Upper lobe of left lung (tissue), 6 donors: ENCODE data around the gene ASCC2. TPM values are rescaled to one million over a fixed set of nuclear protein-coding genes. Genes with fewer than 3 reads are reported as not detected.

Source experiments
- ATAC-seq, 2 donors: fragments of 200-7000 bp; cut with Tn5 transposase; one replicate each; pipeline ENCODE4 v1.9.1; 2022; ENCODE audit warnings: mild to moderate bottlenecking in 2 of 2, moderate library complexity in 2 of 2; ENCODE audit not compliant: low FRiP score in 2 of 2
- DNase-seq, 2 donors: peaks; one replicate each; pipeline ENCODE4 v3.0.0-alpha.2; 2019 to 2020
- H3K27ac ChIP-seq, 4 donors: fragments of 200-600 bp; sonication (generic); one replicate each; pipeline ENCODE4 v1.5.1; 2016 to 2019
- H3K27me3 ChIP-seq, 4 donors: fragments of 200-600 bp; sonication (generic); one replicate each; pipeline ENCODE4 v1.5.1; 2017 to 2019
- H3K36me3 ChIP-seq, 4 donors: fragments of 200-600 bp; sonication (generic); one replicate each; pipeline ENCODE4 v1.5.1; 2016 to 2019
- H3K4me1 ChIP-seq, 4 donors: fragments of 200-600 bp; sonication (generic); one replicate each; pipeline ENCODE4 v1.5.1; 2018 to 2019
- H3K4me3 ChIP-seq, 4 donors: fragments of 200-600 bp; sonication (generic); one replicate each; pipeline ENCODE4 v1.5.1; 2017 to 2019; ENCODE audit warnings: mild to moderate bottlenecking in 2 of 4, moderate library complexity in 1 of 4
- H3K9me3 ChIP-seq, 4 donors: fragments of 200-600 bp; sonication (generic); one replicate each; pipeline ENCODE4 v1.5.1; 2018 to 2019
- CTCF ChIP-seq, 6 experiments: fragments of 450-650 bp in 4 of 6; fragments of 200-600 bp in 2 of 6; sonication (generic) in 2 of 6; IDR thresholded peaks; one replicate each; pipeline ENCODE4 v1.5.1; 2016 to 2019; ENCODE audit warnings: antibody characterized with exemption in 6 of 6
- EP300 ChIP-seq, 4 donors: sonication (generic); formaldehyde crosslinking; IDR thresholded peaks; one replicate each; pipeline ENCODE4 v1.5.1; 2017; ENCODE audit warnings: antibody characterized with exemption in 4 of 4, control low read depth in 2 of 4
- POLR2A ChIP-seq, 4 donors: fragments of 450-650 bp; IDR thresholded peaks; one replicate each; pipeline ENCODE4 v1.5.1; 2016 to 2017; ENCODE audit warnings: antibody characterized with exemption in 4 of 4, mild to moderate bottlenecking in 2 of 4
- POLR2AphosphoS5 ChIP-seq, 2 donors: sonication (generic); formaldehyde crosslinking; IDR thresholded peaks; one replicate each; pipeline ENCODE4 v1.5.1; 2017; ENCODE audit warnings: antibody characterized with exemption in 2 of 2
- WGBS, 2 donors: methylation state at CpG; one replicate each; pipeline ENCODE4 v1.1.5; 2017 to 2018; 5-methylcytosine and 5-hydroxymethylcytosine counted together
- total RNA-seq, 6 donors: library from RNA; depleted of rRNA in 4 of 6; stranded (reverse); fragments of >200 nt in 4 of 6; gene quantifications; one replicate each; pipeline versions ENCODE4 v1.1.0 to v1.2.1, GENCODE V29; 2016 to 2021
- donor health status: DM: no; HTN: no; CAD: no; lungs with moderate emphysema.
- donor health status: DM: no; HTN: yes; CAD: no; lungs with severe emphysema.

The ASCC2 gene
- total RNA-seq, 6 donors from 2014 or later, result 42.3 to 129 (median 64.3) TPM

DNA sequence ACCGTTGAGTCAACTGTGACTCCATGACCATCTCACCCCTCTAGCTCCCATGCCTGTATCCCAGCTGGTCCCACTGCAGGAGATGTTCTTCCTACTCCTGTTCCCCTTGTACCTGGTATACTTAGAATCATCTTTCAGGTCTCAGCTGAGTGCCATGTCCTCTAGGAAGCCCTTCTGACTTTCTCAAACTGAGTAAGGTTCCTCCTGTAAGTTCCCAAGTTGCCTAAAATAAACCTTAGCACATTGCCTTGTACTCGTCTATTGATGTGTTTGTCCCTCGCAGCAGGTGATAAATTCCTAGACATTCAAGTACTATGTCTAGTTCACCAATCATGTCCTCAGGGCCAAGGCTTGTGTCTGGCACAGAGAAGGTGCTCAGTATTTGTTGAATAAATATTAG is 18.4 kb upstream of the ASCC2 start:
- WGBS, 2 donors, result 69 to 76% methylated on average over 3 of the region's 3 CpGs
- no peak for TF ChIP-seq POLR2AphosphoS5 (IDR thresholded peaks at IDR 0.05)
- TF ChIP-seq CTCF (IDR thresholded peaks at IDR 0.05), result no peak
- TF ChIP-seq POLR2A (IDR thresholded peaks at IDR 0.05), result no peak
- no peak for TF ChIP-seq EP300 (IDR thresholded peaks at IDR 0.05)
- no peak for ATAC-seq

DNA sequence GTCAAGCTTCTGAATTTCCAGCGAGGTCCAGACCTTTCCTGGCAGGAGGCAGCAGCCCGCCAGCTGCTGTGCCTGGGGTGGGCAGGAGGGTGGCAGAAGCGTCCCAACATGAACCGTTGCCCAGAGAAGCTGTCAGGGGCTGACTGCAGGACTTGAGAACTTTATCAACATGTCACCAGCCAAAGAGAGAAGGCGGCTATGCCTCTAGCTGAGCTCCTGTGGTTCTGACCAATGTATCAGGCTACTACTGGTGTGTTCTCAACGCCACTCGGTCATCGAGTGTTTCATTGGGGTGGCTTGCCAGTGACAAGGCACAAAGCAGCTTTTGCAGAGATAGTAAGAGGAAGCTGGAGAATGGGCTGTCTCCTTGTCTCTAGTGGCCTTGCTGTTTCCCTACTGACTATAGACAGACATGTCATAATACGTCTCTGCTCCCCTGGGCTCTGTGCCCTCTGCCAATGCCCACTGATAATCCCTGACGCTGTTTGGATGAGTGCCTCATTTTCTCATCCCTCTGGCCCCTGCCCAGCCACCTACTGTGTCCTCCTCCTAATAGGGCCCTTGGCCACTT is 17.6 kb upstream of the ASCC2 start:
- WGBS, 2 donors, result 63 to 72% methylated on average over 9 to 10 of the region's 10 CpGs
- ATAC-seq (peak in 1 of 2 donors; percentile 45), DNase-seq (peak; percentile 36 to 43)
- Histone ChIP-seq H3K4me1 (no peaks in the 10 kb centered on the region), H3K9me3 (no peaks in the 10 kb centered on the region), H3K27me3 (no peaks in the 10 kb centered on the region), H3K27ac (peak overlapping the region in 1 of 4 donors; percentile 44), H3K36me3 (no peaks in the 10 kb centered on the region), H3K4me3 (no peak overlapping the region)
- peak in 1 of 6 experiments; percentile 7 for TF ChIP-seq CTCF (IDR thresholded peaks at IDR 0.05)
- TF ChIP-seq EP300 (IDR thresholded peaks at IDR 0.05), result no peak
- no peak for TF ChIP-seq POLR2AphosphoS5 (IDR thresholded peaks at IDR 0.05)
- TF ChIP-seq POLR2A (IDR thresholded peaks at IDR 0.05), result no peak

More for the DNA sequence above, 18.4 kb upstream of the ASCC2 start:
- no peaks in the 10 kb centered on the region for H3K4me1 ChIP-seq
- H3K36me3 ChIP-seq, result no peaks in the 10 kb centered on the region
- H3K27ac ChIP-seq, result no peak overlapping the region
- H3K9me3 ChIP-seq, result no peaks in the 10 kb centered on the region
- no peaks in the 10 kb centered on the region for H3K27me3 ChIP-seq
- no peak for DNase-seq
- H3K4me3 ChIP-seq, result no peak overlapping the region

DNA sequence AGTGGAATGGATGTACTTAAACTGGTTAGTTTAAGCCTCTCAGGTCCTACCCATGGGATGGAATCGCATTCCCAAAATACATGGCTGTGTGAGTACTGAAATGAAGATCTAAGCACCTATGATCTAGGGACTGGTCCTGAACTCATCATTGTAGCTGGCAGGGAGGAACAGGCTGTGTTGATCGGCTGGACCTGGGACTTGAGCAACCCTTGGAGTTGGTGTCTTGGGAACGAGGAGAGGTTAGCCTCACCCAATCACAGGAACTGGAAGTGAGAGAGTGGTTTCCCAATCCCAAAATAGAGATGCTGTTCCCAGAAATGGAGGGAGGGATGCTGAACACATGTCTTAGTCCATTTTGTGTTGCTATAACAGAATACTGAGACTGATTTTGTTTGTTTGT is 16.4 kb upstream of the ASCC2 start:
- H3K27me3 ChIP-seq, result no peaks in the 10 kb centered on the region
- ATAC-seq (no peak), DNase-seq (no peak)
- H3K9me3 ChIP-seq, result no peaks in the 10 kb centered on the region
- no peak overlapping the region for H3K4me3 ChIP-seq
- 41 to 75% methylated on average over 3 of the region's 3 CpGs for WGBS, 2 donors
- H3K36me3 ChIP-seq, result no peaks in the 10 kb centered on the region
- no peaks in the 10 kb centered on the region for H3K4me1 ChIP-seq
- TF ChIP-seq POLR2A (IDR thresholded peaks at IDR 0.05) (no peak), EP300 (IDR thresholded peaks at IDR 0.05) (no peak), CTCF (IDR thresholded peaks at IDR 0.05) (no peak), POLR2AphosphoS5 (IDR thresholded peaks at IDR 0.05) (no peak)
- H3K27ac ChIP-seq, result no peak overlapping the region

DNA sequence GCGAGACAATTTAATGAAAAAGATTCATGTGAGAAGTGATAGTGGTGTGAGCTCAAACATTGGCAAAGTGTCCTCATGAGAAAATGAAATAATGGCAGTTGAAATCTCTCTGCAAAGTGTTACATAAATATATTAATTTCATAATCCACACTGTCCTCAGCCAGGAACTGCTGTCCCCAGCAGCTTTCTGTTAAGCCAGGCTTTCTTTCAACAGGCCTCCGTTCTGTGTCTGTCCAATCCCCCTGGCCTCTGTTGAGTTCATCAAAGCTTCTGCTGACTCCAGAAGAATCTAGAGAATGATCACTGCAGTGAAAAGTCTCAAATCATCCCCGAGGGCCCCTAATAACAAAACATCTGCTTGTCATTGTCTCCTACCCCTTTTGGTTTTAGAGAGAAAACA is 10.0 kb upstream of the ASCC2 start:
- H3K27ac ChIP-seq, result no peak overlapping the region
- peaks cover 0 to 5% (median 2%) of the 10 kb centered on the region in 4 donors for H3K9me3 ChIP-seq
- DNase-seq (no peak), ATAC-seq (peak in 1 of 2 donors; percentile 79)
- no peaks in the 10 kb centered on the region for H3K27me3 ChIP-seq
- no peaks in the 10 kb centered on the region for H3K4me1 ChIP-seq
- WGBS, 2 donors, result 56 to 63% methylated on average over 3 of the region's 3 CpGs
- no peak overlapping the region for H3K4me3 ChIP-seq
- H3K36me3 ChIP-seq, result no peaks in the 10 kb centered on the region
- TF ChIP-seq CTCF (IDR thresholded peaks at IDR 0.05) (no peak), POLR2A (IDR thresholded peaks at IDR 0.05) (no peak), POLR2AphosphoS5 (IDR thresholded peaks at IDR 0.05) (no peak), EP300 (IDR thresholded peaks at IDR 0.05) (no peak)

- no peaks in the 10 kb centered on the region for H3K4me1 ChIP-seq
- TF ChIP-seq POLR2AphosphoS5 (IDR thresholded peaks at IDR 0.05) (no peak), POLR2A (IDR thresholded peaks at IDR 0.05) (no peak), CTCF (IDR thresholded peaks at IDR 0.05) (no peak), EP300 (IDR thresholded peaks at IDR 0.05) (no peak)
- no peak overlapping the region for H3K4me3 ChIP-seq
- no peak overlapping the region for H3K27ac ChIP-seq
- peaks cover 0 to 5% (median 2%) of the 10 kb centered on the region in 4 donors for H3K9me3 ChIP-seq
- H3K27me3 ChIP-seq, result no peaks in the 10 kb centered on the region
- ATAC-seq (no peak), DNase-seq (no peak)
- WGBS, 2 donors, result 86 to 97% methylated on average over 2 of the region's 2 CpGs
- H3K36me3 ChIP-seq, result no peaks in the 10 kb centered on the region
Observed at GRCh38 chr22:29846290-29846689, 8.2 kb upstream of the ASCC2 start.
